ENCODE measurements around the gene TTLL10. TPM values are rescaled to one million over a fixed set of nuclear protein-coding genes. Genes with fewer than 3 reads are reported as not detected.
"Not testable (repeated sequence)": the region's sequence is repeated elsewhere in the genome, so short reads cannot be mapped to it uniquely, and the experiment has no call there.

TTLL10 gene
- total RNA-seq, 1 donor from 2014 or later, result not detected

DNA sequence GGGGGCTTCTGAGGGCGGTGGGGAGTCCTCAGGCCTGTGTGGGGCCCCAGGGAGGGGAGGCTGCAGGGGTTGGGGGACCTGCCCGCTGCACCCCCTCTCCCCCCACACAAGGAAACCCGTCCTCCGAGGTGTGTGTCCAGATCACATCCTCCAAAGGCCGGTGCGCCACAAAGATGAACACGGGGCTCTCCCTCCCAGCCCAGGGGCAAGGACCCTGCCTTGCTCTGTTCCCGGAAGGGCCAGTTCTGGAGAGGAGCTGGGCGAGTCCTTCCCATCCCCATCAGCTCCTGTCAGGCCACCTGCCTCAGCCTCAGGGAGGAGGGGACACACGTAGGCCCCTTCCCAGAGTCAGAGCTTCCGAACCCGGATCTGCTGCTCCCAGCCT lies 2.5 kb upstream of the TTLL10 start:
- DNase-seq (ENCODE audit: low read depth, low spot score), result no peak

DNA sequence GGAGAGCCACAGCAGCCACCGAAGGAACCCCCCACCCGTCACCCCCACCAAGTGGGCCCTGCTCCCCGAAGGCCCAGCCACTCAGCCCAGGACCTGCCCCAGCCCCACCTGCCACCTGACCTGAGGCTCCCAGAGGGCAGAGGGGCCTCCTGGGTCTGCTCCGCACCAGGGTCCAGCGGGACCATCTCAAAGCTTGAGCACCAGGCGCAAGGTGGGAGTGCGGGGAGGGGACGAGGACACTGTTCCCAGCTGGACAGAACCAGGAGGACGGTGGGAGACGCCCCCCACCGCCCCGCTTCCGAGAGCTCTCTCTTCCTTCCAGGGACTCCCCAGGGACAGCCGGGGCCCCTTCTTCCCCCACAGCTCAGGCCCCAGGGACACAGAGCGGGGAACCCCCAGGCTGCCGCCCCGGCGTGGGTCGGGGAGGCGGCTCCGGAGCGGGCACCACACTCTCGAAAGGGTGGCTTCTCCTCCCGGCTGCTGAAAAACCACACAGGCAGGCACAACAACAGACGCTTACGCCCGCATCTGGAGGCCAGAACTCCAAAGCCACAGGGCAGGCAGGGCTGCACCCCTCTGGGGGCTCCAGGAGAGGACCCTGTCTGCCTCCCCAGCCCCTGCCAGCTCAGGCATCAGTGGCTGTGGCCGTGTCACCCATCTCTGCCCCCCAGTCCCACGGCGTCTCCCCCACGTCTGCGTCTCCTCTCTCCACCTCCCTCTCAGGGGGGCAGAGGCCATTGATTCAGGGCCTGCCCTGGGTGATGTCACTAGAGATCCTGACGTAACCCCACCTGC lies 1.9 kb upstream of the TTLL10 start:
- DNase-seq (ENCODE audit: low read depth, low spot score), result no peak

DNA sequence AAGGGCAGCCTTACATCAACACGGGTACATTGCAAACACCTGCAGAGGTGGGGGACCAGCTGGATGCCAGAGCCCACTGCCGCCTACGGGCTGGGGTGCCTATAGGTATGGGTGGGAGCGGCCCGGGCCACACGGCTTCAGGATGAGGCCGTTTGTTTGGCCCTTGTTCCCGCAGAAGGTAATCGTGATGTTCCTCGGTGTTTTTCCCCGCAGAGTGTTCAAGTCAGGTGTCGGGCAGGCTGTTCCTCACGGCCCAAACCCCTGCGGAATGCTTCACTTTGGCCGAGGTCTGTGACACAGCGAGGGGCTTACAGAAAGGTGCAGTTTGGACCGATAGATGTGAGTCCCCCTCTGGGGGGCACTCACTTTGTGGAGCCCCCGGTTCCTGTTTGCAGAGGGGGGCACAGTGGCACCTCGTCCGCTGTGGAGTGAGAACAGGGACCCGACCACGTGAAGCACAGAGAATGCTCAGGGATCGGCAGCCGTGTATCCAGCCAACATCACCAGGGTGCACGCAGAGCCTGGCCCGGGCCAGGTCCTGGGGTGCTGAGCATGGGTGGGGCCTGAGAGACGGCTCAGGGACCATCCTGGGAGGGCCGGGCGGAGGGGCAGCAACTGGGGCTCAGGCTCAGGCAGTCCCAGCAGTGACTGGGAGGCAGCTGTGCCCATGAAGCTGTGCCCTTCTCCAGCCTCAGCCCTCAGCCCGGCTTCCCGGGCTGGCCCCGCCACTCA lies 453 bp upstream of the TTLL10 start:
- no peak for DNase-seq (ENCODE audit: low read depth, low spot score)

DNA sequence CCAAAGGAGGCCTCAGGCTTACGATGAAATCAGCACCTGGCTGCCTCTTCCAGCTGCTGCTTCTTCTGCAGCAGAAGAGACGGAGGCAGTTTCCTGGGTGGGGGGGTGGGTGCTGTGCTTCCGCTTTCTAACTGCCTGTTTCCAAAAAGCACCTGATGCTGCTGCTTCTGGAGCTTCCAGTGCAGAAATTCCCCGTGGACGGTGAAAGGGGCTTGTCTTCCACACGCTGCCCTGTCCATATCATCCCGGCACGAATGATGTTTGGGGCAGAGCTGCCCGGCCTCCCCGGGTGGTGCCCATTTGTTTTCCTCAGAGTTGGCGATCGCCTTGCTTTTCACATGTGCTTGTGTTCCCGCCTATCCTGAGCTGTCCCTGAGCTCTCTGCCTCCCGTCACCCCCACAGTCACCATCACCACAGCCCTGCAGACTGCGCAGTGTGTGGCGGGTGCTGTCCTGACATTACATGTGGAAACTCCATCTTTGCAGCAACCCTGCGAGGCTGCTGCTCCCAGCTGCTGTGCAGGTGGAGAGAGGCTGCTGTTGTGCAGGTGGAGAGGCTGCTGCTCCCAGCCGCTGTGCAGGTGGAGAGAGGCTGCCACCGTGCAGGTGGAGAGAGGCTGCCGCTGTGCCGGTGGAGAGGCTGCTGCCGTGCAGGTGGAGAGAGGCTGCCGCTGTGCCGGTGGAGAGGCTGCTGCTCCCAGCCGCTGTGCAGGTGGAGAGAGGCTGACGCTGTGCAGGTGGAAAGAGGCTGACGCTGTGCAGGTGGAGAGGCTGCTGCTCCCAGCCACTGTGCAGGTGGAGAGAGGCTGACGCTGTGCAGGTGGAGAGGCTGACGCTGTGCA lies 1.8 kb downstream of the TTLL10 start:
- DNase-seq (ENCODE audit: low read depth, low spot score), result no peak

DNA sequence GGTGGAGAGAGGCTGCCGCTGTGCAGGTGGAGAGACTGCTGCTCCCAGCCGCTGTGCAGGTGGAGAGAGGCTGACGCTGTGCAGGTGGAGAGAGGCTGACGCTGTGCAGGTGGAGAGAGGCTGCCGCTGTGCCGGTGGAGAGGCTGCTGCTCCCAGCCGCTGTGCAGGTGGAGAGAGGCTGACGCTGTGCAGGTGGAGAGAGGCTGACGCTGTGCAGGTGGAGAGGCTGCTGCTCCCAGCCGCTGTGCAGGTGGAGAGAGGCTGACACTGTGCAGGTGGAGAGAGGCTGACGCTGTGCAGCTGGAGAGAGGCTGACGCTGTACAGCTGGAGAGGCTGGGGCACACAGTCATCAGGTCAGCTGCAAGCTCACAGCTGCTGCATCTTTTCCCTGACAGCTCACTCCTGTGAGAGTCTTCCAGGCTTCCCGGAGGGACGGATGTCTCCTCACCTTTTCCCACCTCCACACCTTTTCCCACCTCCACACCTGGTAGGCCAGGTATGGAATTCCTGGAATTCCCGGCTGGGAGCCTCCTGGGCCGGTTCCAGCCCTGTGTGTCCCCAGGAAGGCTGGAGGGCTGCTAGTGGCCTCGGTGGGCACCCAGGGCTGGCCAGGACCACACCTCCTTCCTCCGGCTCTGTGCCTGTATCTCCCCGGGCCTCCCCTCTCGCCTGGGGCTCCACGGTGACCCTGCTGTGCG lies 2.5 kb downstream of the TTLL10 start:
- not testable (repeated sequence) for DNase-seq (ENCODE audit: low read depth, low spot score)

DNA sequence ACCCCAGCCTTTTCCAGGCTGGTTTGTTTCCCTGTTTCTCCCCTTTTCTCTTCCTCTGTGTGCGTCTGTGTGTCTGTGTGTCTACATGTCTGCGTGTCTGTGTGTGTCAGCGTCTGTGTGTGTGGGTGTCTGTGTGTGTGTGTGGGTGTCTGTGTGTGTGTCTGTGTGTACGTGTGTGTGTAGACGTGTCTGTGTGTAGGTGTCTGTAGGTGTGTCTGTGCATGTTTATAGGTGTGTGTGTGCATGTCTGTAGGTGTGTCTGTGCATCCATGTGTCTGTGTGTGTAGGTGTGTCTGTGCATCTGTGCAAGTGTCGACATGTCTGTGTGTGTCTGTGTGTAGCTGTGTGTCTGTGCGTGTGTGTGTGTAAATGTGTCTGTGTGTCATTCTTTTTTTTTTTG lies 3.3 kb downstream of the TTLL10 start:
- DNase-seq (ENCODE audit: low read depth, low spot score), result no peak

DNA sequence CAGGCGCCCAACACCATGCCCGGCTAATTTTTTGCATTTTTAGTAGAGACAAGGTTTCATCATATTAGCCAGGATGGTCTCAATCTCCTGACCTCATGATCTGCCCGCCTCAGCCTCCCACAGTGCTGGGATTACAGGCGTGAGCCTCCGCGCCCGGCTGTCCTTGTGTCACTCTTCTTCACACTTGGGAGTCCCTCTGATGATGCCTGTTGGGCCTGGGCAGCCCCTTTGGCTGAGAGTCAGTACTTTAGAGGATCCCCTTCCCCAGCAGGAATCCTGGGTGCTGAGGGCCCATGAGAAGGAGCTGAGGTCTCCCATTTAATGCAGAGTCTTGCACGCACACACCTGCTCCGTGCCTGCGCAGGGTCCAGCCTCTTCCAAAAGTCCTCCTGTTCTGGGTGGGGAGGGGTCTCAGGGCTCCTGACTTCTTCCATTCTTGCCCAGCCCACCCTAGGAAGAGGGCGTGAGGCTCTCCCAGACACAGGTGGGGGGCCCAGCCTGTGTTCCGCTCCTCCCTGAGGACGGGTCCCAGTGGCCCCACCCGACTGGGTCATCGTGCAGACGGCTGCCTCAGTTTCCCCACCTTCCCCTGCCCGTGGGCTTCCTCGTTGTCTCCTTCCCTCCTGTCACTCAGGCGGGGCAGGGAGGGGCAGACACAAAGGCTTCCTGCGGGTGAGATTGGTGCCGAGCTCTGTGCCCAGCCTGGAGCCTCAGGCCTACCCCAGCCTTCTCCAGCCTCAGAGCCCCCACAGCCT lies 3.9 kb downstream of the TTLL10 start:
- DNase-seq (ENCODE audit: low read depth, low spot score), result no peak

DNA sequence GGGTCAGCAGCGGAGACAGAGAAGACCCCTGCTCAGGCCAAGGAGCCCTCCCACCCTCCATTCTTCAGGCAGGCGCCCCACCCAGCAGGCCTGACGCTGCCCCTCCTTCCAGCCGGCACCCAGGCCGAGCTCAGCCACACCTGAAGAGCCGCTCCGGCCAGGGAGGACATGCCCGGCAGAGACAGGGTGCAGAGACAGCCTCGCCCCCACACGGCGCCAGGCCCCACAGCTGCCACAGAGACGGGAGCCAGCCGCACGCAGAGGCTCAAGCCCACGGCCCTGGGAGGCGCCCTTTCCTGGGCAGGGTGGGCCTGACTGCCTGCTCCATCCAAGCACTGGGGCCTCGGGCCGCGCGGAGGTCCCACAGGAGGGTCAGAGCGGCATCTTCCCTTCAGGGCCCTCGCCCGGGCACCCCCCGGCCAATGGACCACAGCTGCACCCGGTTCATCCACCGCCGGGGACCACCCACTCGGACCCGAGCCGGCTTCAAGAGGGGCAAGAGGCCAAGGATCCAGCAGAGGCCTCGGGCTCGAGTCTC lies 5.2 kb downstream of the TTLL10 start:
- DNase-seq (ENCODE audit: low read depth, low spot score), result no peak

DNA sequence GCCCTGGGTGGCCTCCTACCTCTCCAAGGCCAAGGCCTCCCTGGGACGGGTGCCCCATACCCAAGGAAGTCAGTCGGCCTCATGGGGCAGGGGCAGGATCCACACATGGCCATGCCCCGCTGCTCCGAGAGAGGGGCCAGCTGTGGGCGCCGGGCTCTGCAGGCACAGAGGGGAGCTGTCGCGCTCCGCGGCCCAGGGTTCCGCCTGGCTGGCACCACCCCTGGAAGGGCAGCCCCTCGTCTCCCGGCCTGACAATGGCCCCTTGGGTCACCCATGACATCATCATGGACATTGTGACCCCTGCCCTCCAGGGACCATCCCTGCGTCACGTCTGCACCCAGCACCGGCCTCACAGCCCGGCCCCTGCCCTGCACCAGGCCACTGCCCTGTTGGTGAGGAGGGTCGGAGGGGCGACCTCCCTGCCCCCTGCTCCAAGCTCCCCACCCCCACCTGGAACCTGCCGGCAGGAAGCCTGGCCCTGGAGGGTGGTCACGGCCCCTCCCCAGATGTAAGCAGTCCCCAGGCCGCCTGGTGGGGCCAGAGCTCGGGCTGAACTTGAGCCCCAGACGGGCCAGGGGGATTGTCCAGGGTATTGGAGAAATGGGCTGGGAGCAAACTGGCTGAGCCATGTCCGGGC lies 5.8 kb downstream of the TTLL10 start:
- DNase-seq (ENCODE audit: low read depth, low spot score), result no peak

DNA sequence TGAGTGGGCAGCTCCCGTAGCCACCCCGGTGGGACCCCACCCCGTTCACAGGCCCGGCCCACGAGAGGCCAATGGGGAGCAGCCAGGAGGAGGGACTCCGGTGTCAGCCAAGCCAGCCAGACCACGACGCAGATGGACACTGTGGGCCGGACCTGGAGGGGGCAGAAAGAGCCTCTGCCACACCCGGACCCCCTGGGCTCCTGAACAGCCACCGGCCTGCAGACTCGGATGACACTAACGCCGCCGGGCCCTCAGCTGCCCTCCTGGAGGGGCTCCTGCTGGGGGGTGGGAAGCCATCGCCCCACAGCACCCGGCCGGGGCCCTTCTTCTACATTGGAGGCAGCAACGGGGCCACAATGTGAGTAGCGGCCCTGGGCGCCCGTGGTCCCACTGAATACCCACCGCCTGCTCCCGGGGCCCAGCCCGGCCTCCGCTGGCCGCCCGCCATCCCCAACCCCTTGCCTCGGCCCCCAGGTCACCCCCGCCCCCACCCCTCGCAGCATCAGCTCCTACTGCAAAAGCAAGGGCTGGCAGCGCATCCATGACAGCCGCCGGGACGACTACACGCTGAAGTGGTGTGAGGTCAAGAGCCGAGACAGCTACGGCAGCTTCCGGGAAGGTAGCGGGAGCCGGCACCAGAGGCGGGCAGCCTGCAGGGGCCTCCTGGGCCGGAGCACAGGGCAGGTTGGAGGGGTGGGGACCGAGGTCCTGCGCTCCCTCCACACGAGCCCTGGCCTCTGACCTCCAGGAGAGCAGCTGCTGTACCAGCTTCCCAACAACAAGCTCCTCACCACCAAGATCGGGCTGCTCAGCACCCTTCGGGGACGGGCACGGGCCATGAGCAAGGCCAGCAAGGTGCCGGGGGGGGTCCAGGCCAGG lies 6.5 kb downstream of the TTLL10 start:
- DNase-seq (ENCODE audit: low read depth, low spot score), result no peak

DNA sequence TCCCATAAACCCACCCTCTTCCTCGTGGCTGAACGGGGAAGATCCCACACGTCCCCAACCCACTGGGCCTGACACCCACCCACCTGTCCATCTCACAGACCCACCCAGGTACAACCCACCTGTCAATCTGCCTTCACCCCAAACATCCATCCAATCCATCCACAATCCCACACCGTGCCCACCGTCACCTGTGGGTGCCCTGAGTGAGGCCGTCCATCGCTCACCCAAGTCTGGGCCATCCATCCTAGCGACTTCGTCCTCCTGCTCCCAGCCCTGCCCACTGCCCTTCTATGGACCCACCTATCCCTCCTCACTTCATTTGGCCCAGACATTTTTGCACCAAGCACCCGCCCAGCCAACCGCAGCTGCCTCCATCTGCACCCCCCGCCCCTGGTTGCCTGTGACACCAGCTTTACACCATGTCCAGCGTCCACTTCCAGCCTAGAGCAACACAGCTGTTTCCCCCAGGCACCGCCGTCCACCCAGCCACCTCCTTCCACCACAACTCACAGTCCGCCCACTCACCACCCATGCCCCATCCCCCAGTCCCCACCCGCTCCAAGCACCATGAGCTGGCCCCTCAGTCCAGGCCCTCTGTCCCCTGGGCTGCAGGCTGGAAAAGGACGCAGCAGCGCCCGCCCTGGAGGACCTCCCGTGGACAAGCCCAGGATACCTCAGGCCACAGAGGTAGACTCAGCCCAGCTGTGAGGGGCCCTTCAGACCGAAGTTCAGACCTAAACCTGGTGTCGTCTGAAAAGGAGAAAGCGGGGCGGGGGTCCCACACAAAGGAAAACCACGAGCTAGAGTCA lies 7.7 kb downstream of the TTLL10 start:
- DNase-seq (ENCODE audit: low read depth, low spot score), result no peak

DNA sequence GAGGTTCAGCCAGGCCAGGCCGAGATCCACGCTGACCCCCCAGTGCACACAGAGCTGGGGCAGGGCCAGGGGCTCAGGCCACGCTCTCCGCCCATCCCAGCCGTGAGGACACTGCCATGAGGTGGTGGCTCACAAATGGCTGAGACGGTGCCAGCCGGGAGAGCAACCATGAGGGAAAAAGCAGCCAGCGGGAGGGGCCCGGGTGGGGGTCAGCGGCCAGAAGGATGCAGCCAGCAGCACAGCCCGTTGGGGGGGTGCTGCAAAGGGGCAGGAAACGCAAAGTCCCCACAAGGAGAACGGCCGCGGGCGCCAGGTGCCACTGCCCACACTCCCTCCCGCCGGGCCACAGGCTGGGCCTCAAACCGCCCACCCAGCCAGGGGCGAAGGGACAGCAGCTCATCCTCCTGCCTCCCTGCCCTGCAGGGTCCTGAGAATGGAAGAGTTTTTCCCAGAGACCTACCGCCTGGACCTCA lies 8.3 kb downstream of the TTLL10 start:
- no peak for DNase-seq (ENCODE audit: low read depth, low spot score)

DNA sequence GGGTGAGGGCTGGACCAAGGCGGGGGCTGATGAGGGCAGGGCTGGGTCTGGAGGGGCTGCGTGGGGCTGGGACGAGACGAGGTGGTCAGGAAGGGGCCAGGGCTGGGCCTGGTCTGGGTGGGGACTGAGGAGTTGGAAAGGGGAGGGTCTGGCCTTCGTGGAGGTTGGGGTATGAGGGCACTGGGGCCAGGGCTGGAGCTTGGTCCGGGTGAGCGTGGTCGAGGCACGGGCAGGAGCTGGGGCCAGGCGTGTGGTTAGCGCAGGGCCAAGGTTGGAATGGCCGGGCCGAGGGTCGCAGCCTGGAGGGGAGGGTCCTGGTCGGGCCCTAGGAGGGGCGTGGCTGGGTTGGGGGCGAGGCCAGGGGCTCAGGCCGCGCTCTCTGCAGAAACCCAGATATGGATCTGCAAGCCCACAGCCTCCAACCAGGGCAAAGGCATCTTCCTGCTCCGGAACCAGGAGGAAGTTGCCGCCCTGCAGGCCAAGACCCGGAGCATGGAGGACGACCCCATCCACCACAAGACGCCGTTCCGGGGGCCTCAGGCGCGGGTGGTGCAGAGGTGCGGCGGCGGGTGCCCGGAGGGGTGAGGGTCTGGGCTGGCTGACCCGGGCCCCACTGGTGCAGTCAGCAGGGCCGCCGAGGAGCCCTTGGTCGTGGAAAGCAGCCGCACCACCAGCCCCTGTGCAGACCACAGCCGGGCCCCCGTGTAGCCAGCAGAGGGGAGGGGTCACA lies 9.0 kb downstream of the TTLL10 start:
- DNase-seq (ENCODE audit: low read depth, low spot score), result no peak

DNA sequence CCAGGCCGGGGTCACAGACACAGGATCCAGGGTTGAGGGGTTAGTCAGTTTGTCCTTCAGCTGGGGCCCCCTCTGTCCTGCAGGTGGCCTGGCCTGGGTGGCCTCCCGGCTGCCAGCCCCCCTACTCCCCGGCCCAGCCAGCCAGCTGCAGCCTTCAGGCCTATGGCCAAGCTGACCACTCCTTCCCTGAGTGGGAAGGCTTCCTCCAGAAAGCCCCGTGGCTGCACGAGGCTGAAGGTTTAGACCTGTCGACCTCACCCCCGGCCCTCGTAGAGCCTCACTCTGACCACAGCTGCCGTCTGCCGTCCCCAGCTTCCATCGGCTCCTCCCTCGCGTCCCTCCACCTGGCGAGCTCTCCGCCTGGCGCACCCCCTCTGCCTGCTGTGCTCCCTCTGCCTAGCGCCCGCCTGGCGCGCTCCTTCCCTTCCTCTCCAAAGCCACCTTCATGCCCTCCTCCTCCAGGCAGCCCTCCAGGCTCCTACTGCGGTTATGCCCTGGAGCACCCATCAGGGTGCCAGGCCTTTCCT lies 9.6 kb downstream of the TTLL10 start:
- DNase-seq (ENCODE audit: low read depth, low spot score), result no peak

DNA sequence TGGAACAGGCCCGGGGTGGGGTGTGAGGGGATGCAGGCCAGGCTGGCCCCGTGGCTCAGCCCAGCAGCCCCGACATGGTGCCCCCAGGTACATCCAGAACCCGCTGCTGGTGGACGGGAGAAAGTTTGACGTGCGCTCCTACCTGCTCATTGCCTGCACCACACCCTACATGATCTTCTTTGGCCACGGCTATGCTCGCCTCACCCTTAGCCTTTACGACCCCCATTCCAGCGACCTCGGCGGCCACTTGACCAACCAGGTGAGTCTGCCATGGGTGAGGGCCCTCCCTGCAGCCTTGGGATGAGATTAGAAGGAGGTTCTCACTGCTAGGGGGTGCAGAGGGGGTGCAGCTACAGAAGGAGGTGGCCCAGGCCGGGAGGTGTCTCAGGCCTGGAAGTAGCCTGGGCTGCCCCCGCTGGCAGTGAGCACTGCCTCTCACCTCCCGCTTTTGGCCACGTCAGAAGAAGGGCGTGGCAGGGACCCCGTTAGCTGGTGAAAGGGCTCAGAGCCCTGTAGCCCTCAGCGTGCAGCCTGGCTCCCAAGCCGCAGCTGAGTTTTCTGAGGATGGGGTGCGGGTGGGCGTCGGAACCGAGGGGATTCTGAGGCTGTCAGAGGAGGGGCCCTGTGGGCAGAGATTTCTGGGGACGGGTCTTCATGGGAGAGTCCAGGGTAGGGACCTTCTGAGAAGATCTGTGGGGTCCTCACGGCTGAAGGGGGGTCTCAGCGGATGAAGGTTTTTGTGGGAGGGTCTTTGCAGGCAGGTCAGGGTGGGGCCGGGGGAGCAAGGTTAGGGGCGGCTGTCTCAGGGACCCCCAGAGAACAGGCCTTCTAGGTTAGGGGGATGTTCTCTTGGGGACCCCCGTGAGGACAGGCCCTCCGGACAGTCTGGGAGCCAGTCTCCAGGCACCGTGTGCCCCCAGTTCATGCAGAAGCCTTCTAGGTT lies 10.4 kb downstream of the TTLL10 start:
- no peak for DNase-seq (ENCODE audit: low read depth, low spot score)
